ENCODE data around the gene CD300A.

Gene CD300A

DNA sequence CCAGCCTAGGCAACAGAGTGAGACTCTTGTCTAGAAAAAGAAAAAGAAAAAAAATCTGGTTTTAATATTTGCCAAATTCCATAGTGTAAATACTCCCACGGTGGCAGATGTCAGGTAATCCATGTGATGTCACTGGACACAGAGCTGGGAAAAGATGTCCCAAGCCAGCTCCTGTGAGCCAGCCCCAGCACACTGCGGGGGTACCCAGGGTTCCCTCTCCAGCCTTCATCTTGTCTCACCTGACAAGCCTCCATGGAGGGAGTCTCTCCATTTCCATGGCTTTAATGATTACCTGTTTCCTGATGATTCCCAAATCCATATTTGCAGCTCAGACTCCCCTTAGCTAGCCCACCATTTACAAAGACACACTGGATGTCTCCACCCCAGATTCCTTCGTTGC is 60.2 kb downstream of the CD300A start (continued):
- TF ChIP-seq, protein P1, sequence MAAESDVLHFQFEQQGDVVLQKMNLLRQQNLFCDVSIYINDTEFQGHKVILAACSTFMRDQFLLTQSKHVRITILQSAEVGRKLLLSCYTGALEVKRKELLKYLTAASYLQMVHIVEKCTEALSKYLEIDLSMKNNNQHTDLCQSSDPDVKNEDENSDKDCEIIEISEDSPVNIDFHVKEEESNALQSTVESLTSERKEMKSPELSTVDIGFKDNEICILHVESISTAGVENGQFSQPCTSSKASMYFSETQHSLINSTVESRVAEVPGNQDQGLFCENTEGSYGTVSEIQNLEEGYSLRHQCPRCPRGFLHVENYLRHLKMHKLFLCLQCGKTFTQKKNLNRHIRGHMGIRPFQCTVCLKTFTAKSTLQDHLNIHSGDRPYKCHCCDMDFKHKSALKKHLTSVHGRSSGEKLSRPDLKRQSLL (tag by site-specific recombination; IDR thresholded peaks at IDR 0.05) = no peak
- TF ChIP-seq OSR2 (tag by site-specific recombination; IDR thresholded peaks at IDR 0.05) (no peak), ZNF600 (tag by site-specific recombination; IDR thresholded peaks at IDR 0.05) (no peak), ZNF776 (tag by site-specific recombination; IDR thresholded peaks at IDR 0.05; ENCODE audit: borderline replicate concordance) (no peak), ZNF792 (tag by site-specific recombination; IDR thresholded peaks at IDR 0.05) (no peak), ZNF202 (tag by site-specific recombination; IDR thresholded peaks at IDR 0.05; ENCODE audit: borderline replicate concordance) (no peak), ZNF768 (tag by site-specific recombination; IDR thresholded peaks at IDR 0.05) (no peak)
- TF ChIP-seq, protein P2, sequence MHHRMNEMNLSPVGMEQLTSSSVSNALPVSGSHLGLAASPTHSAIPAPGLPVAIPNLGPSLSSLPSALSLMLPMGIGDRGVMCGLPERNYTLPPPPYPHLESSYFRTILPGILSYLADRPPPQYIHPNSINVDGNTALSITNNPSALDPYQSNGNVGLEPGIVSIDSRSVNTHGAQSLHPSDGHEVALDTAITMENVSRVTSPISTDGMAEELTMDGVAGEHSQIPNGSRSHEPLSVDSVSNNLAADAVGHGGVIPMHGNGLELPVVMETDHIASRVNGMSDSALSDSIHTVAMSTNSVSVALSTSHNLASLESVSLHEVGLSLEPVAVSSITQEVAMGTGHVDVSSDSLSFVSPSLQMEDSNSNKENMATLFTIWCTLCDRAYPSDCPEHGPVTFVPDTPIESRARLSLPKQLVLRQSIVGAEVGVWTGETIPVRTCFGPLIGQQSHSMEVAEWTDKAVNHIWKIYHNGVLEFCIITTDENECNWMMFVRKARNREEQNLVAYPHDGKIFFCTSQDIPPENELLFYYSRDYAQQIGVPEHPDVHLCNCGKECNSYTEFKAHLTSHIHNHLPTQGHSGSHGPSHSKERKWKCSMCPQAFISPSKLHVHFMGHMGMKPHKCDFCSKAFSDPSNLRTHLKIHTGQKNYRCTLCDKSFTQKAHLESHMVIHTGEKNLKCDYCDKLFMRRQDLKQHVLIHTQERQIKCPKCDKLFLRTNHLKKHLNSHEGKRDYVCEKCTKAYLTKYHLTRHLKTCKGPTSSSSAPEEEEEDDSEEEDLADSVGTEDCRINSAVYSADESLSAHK (tag by site-specific recombination; IDR thresholded peaks at IDR 0.05) = no peak

DNA sequence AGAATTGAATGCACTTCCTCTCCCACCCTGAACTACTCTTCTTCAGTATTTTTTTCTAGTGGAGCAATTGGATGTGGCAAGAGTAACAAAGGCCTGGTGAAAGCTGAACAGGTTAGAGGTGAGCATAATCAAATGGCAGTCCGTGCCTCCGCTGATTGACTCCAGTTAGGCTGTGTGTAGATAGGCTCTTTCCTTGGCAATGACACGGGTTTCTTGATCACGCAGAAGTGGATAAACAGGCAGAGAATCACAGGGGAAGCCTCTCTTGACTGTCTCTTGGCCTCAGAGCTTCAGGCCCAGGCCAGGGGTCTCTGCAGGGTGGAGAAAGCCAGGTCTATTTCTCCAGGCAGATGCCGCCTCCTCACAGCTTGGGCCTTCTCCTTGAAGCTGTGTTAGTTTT is 60.6 kb downstream of the CD300A start:
- no peaks in the 10 kb centered on the region for H3K4me1 ChIP-seq (ENCODE audit: control insufficient read depth, insufficient read depth, low read length)
- TF ChIP-seq, protein P3, sequence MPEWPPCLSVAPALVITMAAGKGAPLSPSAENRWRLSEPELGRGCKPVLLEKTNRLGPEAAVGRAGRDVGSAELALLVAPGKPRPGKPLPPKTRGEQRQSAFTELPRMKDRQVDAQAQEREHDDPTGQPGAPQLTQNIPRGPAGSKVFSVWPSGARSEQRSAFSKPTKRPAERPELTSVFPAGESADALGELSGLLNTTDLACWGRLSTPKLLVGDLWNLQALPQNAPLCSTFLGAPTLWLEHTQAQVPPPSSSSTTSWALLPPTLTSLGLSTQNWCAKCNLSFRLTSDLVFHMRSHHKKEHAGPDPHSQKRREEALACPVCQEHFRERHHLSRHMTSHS (tag by site-specific recombination; IDR thresholded peaks at IDR 0.05) = no peak
- no peak for TF ChIP-seq ZSCAN30 (tag by site-specific recombination; IDR thresholded peaks at IDR 0.05)
- TF ChIP-seq ZNF23 (tag by site-specific recombination; IDR thresholded peaks at IDR 0.05; ENCODE audit: borderline replicate concordance) = no peak
- TF ChIP-seq ZNF510 (tag by site-specific recombination; IDR thresholded peaks at IDR 0.05; ENCODE audit: insufficient replicate concordance) = no peak
- TF ChIP-seq ZNF529 (tag by site-specific recombination; IDR thresholded peaks at IDR 0.05; ENCODE audit: insufficient replicate concordance) = no peak
- no peak for TF ChIP-seq OVOL3 (tag by site-specific recombination; IDR thresholded peaks at IDR 0.05)
- no peak for TF ChIP-seq ZNF610 (tag by site-specific recombination; IDR thresholded peaks at IDR 0.05; ENCODE audit: borderline replicate concordance)
- no peak for TF ChIP-seq ZNF571 (tag by site-specific recombination; IDR thresholded peaks at IDR 0.05)
- H3K36me3 ChIP-seq (ENCODE audit: control insufficient read depth in 2 of 2, insufficient read depth in 1 of 2, low read length in 2 of 2) = no peaks in the 10 kb centered on the region
- no peak overlapping the region for H3K4me3 ChIP-seq (ENCODE audit: low read depth, low read length)
- no peak overlapping the region for H3K27ac ChIP-seq (ENCODE audit: extremely low read depth, low read depth, low read length)
- ChIA-PET POLR2A (no interaction called here), CTCF (no interaction called here)
- no peaks in the 10 kb centered on the region for H3K9me3 ChIP-seq (ENCODE audit: control insufficient read depth, insufficient read depth, low read depth, low read length)

DNA sequence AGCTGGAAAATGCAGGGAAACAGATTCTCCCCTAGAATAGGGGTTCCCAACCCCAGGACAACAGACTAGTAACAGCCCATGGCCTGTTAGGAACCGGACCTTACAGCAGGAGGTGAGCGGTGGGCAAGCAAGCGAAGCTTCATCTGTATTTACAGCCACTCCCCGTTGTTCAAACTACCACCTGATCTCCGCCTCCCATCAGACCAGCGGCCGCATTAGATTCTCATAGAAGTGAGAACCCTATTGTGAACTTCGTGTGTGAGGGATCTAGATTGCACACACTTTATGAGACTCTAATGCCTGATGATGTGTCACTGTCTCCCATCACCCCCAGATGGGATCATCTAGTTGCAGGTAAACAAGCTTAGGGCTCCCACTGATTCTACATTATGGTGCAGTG is 61.3 kb downstream of the CD300A start:
- H3K36me3 ChIP-seq (ENCODE audit: control insufficient read depth in 2 of 2, insufficient read depth in 1 of 2, low read length in 2 of 2) = no peaks in the 10 kb centered on the region
- no peaks in the 10 kb centered on the region for H3K4me1 ChIP-seq (ENCODE audit: control insufficient read depth, insufficient read depth, low read length)
- POLR2A ChIA-PET = no interaction called here
- CTCF ChIA-PET = interaction anchor here (2.3 kb wide), 1 partner anchor 159 kb away, joined by 5 read pairs; no protein-coding TSS in a partner anchor
- H3K9me3 ChIP-seq (ENCODE audit: control insufficient read depth, insufficient read depth, low read depth, low read length) = no peaks in the 10 kb centered on the region
- H3K27ac ChIP-seq (ENCODE audit: extremely low read depth, low read depth, low read length) = no peak overlapping the region
- no peak overlapping the region for H3K4me3 ChIP-seq (ENCODE audit: low read depth, low read length)
- TF ChIP-seq ZNF155 (tag by site-specific recombination; IDR thresholded peaks at IDR 0.05) = no peak
- TF ChIP-seq, protein P4, sequence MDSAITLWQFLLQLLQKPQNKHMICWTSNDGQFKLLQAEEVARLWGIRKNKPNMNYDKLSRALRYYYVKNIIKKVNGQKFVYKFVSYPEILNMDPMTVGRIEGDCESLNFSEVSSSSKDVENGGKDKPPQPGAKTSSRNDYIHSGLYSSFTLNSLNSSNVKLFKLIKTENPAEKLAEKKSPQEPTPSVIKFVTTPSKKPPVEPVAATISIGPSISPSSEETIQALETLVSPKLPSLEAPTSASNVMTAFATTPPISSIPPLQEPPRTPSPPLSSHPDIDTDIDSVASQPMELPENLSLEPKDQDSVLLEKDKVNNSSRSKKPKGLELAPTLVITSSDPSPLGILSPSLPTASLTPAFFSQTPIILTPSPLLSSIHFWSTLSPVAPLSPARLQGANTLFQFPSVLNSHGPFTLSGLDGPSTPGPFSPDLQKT (IDR thresholded peaks at IDR 0.05; ENCODE audit: borderline replicate concordance, low read depth, low read length) = no peak
- TF ChIP-seq, protein P2 (tag by site-specific recombination; IDR thresholded peaks at IDR 0.05) = no peak
- TF ChIP-seq ZNF366 (tag by site-specific recombination; conservative IDR thresholded peaks at IDR 0.05) = no peak
- TF ChIP-seq RBAK (tag by site-specific recombination; IDR thresholded peaks at IDR 0.05) = no peak
- no peak for TF ChIP-seq ZNF184 (tag by site-specific recombination; IDR thresholded peaks at IDR 0.05)
- TF ChIP-seq, protein P5, sequence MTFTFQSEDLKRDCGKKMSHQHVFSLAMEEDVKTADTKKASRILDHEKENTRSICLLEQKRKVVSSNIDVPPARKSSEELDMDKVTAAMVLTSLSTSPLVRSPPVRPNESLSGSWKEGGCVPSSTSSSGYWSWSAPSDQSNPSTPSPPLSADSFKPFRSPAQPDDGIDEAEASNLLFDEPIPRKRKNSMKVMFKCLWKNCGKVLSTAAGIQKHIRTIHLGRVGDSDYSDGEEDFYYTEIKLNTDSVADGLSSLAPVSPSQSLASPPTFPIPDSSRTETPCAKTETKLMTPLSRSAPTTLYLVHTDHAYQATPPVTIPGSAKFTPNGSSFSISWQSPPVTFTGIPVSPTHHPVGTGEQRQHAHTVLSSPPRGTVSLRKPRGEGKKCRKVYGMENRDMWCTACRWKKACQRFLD (tag by site-specific recombination; IDR thresholded peaks at IDR 0.05) = no peak
- no peak for TF ChIP-seq ZNF202 (tag by site-specific recombination; IDR thresholded peaks at IDR 0.05; ENCODE audit: borderline replicate concordance)
- no peak for TF ChIP-seq ZNF10 (tag by site-specific recombination; IDR thresholded peaks at IDR 0.05)
- TF ChIP-seq IKZF3 (tag by site-specific recombination; IDR thresholded peaks at IDR 0.05) = no peak
- no peak for TF ChIP-seq ZNF2 (tag by site-specific recombination; IDR thresholded peaks at IDR 0.05)
- TF ChIP-seq ZFP69B (tag by site-specific recombination; IDR thresholded peaks at IDR 0.05) = no peak
